GM21381 (cell line): ENCODE data around the gene RGP1.

Source experiments
- ATAC-seq: cut with Tn5 transposase; IDR thresholded peaks from one replicate; pipeline ENCODE4 v1.9.1; 2021; ENCODE audit warnings: mild to moderate bottlenecking, moderate library complexity; ENCODE audit not compliant: unreplicated experiment

Gene RGP1

DNA sequence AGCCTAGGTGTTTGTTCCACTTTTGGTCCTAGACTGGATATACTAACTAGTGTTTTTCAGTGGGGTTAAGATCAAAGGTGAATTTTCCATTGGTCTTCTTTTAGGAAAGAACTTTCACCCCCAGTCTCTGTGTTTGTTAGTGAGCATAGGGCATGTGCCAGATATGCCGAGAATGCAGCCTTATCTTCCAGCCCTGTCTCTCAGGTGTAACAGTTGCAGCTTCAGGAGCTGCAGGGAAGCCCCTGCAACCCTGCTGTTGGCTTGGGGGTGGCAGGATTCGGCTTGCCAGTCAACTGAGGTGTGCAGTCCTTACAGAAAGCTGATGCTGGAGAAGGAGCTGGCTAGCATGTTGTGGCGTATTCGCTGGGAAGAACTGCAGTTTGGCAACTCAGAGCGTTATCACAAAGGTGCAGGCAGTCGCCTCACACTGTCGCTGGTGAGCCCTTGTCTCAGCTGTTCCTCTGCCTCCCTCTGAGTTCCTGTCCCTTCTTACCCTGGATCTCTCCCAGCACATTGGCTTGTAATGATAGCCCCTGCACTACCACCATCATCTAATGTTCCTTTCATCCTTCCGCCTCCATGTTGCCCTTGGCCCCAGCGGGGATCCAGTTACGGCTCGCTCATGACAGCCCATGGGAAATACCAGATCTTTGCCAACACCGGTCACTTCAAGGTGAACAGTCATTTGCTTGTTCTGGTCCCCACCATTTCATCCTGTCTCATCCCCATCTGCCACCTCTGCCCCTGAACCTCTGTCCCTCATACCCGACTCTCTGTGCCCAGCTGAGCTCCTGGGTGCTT lies 52.4 kb downstream of the RGP1 start:
- no peak for ATAC-seq

DNA sequence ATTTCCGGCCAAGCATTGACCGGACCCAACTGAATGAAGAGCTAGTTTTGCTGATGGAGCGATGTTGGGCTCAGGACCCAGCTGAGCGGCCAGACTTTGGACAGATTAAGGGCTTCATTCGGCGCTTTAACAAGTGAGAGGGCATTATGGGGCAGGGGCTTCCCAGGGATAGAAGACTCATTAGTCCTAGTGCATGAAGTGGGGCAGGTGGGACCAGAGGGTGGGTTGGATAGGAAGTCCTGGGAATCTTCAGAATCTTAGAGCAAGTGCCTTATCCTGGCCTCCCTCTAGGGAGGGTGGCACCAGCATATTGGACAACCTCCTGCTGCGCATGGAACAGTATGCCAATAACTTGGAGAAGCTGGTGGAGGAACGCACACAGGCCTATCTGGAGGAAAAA lies 57.0 kb downstream of the RGP1 start:
- no peak for ATAC-seq
